B cell (primary cell): ENCODE results near the gene EHD3. TPM values are rescaled to one million over a fixed set of nuclear protein-coding genes. Genes with fewer than 3 reads are reported as not detected.

Experiments
- ATAC-seq: fragments of 200-7000 bp; cut with Tn5 transposase; one replicate; pipeline ENCODE4 v1.10.0; 2021; ENCODE audit warnings: low read depth, mild to moderate bottlenecking, moderate number of reproducible peaks, moderate library complexity
- CTCF ChIA-PET: fragments of 350-600 bp; sonication (Branson Sonifier 250); formaldehyde crosslinking; loops from one replicate; lab custom pipeline; 2021; ENCODE audit warnings: antibody characterized with exemption, inconsistent platforms; lab: Charles Lee
- POLR2A ChIA-PET: fragments of 350-600 bp; sonication (Branson Sonifier 250); formaldehyde crosslinking; loops from one replicate; lab custom pipeline; 2021; ENCODE audit warnings: antibody characterized with exemption; lab: Charles Lee
- DNase-seq: peaks from one replicate; pipeline ENCODE4 v3.0.0; 2013
- H2AFZ ChIP-seq: 2 replicates; pipeline ENCODE4 v1.6.1; 2012; ENCODE audit warnings: mild to moderate bottlenecking, low read depth, low read length; ENCODE audit not compliant: insufficient read depth, poor library complexity, severe bottlenecking
- H3K27ac ChIP-seq, 2 donors: 1 replicate in 1 of 2; 2 replicates in 1 of 2; pipeline ENCODE4 v1.5.1; 2012 to 2013; ENCODE audit warnings: low read length in 2 of 2, mild to moderate bottlenecking in 2 of 2, moderate library complexity in 1 of 2
- H3K27me3 ChIP-seq, 4 experiments: fragments of 200-600 bp in 1 of 4; sonication (generic) in 1 of 4; replicated peaks in 1 of 4; 1 replicate in 2 of 4; 2 replicates in 2 of 4; pipeline versions ENCODE4 v1.6.1 to v1.7.0; 2013 to 2016; ENCODE audit warnings: low read length in 3 of 4, mild to moderate bottlenecking in 2 of 4, mixed read lengths in 1 of 4, moderate library complexity in 1 of 4; ENCODE audit not compliant: insufficient read depth in 4 of 4, control insufficient read depth in 3 of 4; ENCODE audit errors: control extremely low read depth in 1 of 4
- H3K36me3 ChIP-seq, 2 experiments: replicated peaks in 1 of 2; 1 replicate in 1 of 2; 2 replicates in 1 of 2; pipeline versions ENCODE4 v1.6.1 to v1.7.1; 2013; ENCODE audit warnings: low read length in 1 of 2; ENCODE audit not compliant: insufficient read depth in 2 of 2, control insufficient read depth in 1 of 2; ENCODE audit errors: control extremely low read depth in 1 of 2, extremely low read depth in 1 of 2
- H3K4me1 ChIP-seq, 2 donors: fragments of 200-600 bp in 1 of 2; sonication (generic) in 1 of 2; 1 replicate in 1 of 2; 2 replicates in 1 of 2; pipeline versions ENCODE4 v1.5.1 to v1.6.1; 2013 to 2017; ENCODE audit warnings: low read length in 2 of 2; ENCODE audit not compliant: control insufficient read depth in 2 of 2, insufficient read depth in 2 of 2
- H3K4me2 ChIP-seq: replicated peaks from 2 replicates; pipeline ENCODE3; 2012; ENCODE audit warnings: mild to moderate bottlenecking, low read depth, low read length; ENCODE audit not compliant: poor library complexity, severe bottlenecking
- H3K4me3 ChIP-seq, 5 experiments: fragments of 200-600 bp in 1 of 5; sonication (generic) in 1 of 5; 1 replicate in 3 of 5; 2 replicates in 2 of 5; pipeline versions ENCODE4 v1.5.1 to v1.7.0; 2011 to 2016; ENCODE audit warnings: low read length in 4 of 5, mild to moderate bottlenecking in 4 of 5, low read depth in 2 of 5, control low read depth in 1 of 5, moderate library complexity in 1 of 5; ENCODE audit not compliant: insufficient read depth in 1 of 5; ENCODE audit errors: control extremely low read depth in 1 of 5, extremely low read depth in 1 of 5
- H3K79me2 ChIP-seq: fragments of 200-600 bp; sonication (generic); one replicate; pipeline ENCODE4 v1.6.0; 2016; ENCODE audit warnings: low read length; ENCODE audit not compliant: control insufficient read depth, insufficient read depth
- H3K9ac ChIP-seq: fragments of 200-600 bp; sonication (generic); 2 replicates; pipeline ENCODE4 v1.6.1; 2017; ENCODE audit warnings: mild to moderate bottlenecking, low read length, moderate library complexity
- H3K9me3 ChIP-seq, 3 donors: one replicate each; pipeline versions ENCODE4 v1.6.1 to v1.7.1; 2013; ENCODE audit warnings: low read length in 2 of 3; ENCODE audit not compliant: control insufficient read depth in 2 of 3, insufficient read depth in 1 of 3; ENCODE audit errors: control extremely low read depth in 1 of 3
- H4K20me1 ChIP-seq: 2 replicates; pipeline ENCODE4 v1.6.0; 2012; ENCODE audit warnings: mild to moderate bottlenecking, low read length; ENCODE audit not compliant: insufficient read depth, control insufficient read depth, poor library complexity, severe bottlenecking
- H3K27ac Mint-ChIP-seq: one replicate; pipeline ENCODE4 v1.8.0; 2021; ENCODE audit warnings: mixed read lengths
- H3K27me3 Mint-ChIP-seq: one replicate; pipeline ENCODE4 v1.8.0; 2021; ENCODE audit warnings: mixed read lengths
- H3K4me1 Mint-ChIP-seq: one replicate; pipeline ENCODE4 v1.8.0; 2021; ENCODE audit warnings: mixed read lengths
- H3K4me3 Mint-ChIP-seq: one replicate; pipeline ENCODE4 v1.8.0; 2021; ENCODE audit warnings: mixed read lengths
- H3K9me3 Mint-ChIP-seq: one replicate; pipeline ENCODE4 v1.8.0; 2022; ENCODE audit warnings: mixed read lengths; ENCODE audit not compliant: insufficient read depth
- CTCF ChIP-seq: fragments of 200-600 bp; IDR thresholded peaks from one replicate; pipeline ENCODE4 v1.8.0; 2022; ENCODE audit warnings: antibody characterized with exemption, mild to moderate bottlenecking
- EZH2 ChIP-seq: IDR thresholded peaks from 2 replicates; pipeline ENCODE4 v1.6.1; 2012; ENCODE audit warnings: borderline replicate concordance, low read depth, mild to moderate bottlenecking, moderate library complexity, low read length; ENCODE audit not compliant: insufficient read depth, poor library complexity, severe bottlenecking
- WGBS: methylation state at CpG from one replicate; pipeline ENCODE4 v1.1.5; 2013; ENCODE audit warnings: missing lambda C conversion rate; ENCODE audit not compliant: insufficient coverage; 5-methylcytosine and 5-hydroxymethylcytosine counted together
- intact Hi-C: fragments of 100-400 bp; cut with micrococcal nuclease; formaldehyde crosslinking; loops from one replicate; pipeline ENCODE4 v1.10.0; 2022
- polyA plus RNA-seq: library from polyadenylated mRNA; depleted of rRNA; stranded (reverse); fragments of >200 nt; gene quantifications from 2 replicates; pipeline ENCODE4 v1.2.3, GENCODE V29; 2012
- total RNA-seq, 2 donors: library from RNA; stranded (reverse); fragments of 120-200 nt in 1 of 2; gene quantifications; 1 replicate in 1 of 2; 2 replicates in 1 of 2; pipeline versions ENCODE4 v1.2.3 to v1.2.4, GENCODE V29; 2013 to 2022

EHD3 gene
- total and polyA plus RNA-seq, 2 donors (not counting 1 experiment from before 2014, with no cell fraction given), result 19.0 to 60.5 TPM

- H3K27ac ChIP-seq, result peak overlapping the region; percentile 28 to 69
- H3K79me2 ChIP-seq, result peaks cover 9% of the 10 kb centered on the region
- peak overlapping the region; percentile 80 for H3K27ac Mint-ChIP-seq
- H3K9ac ChIP-seq, result peak overlapping the region; percentile 78
- intact Hi-C loops, result loop anchor here (1.0 to 5.0 kb wide), 5 partner anchors 16 to 1003 kb away; partner anchors contain the start of gene LBH
- WGBS, result 75% methylated on average over 13 of the region's 17 CpGs
- H3K4me3 ChIP-seq, result peak overlapping the region in 4 of 5 experiments; percentile 68 to 79 (median 72)
- H3K4me1 Mint-ChIP-seq, result peaks cover 53% of the 10 kb centered on the region
- no peak for TF ChIP-seq CTCF
- TF ChIP-seq EZH2, result no peak
- H3K4me1 ChIP-seq, result peaks cover 28 to 35% of the 10 kb centered on the region in 2 donors
- no peaks in the 10 kb centered on the region for H3K9me3 Mint-ChIP-seq
- H2AFZ ChIP-seq, result peak overlapping the region; percentile 89
- H3K27me3 ChIP-seq, result no peaks in the 10 kb centered on the region
- no peaks in the 10 kb centered on the region for H4K20me1 ChIP-seq
- ChIA-PET POLR2A (interaction anchor here (0.5 to 3.4 kb wide), 9 partner anchors 15 to 963 kb away, joined by 3 to 26 read pairs (median 4); no protein-coding TSS in a partner anchor), CTCF (interaction anchor here (0.6 to 4.9 kb wide), 10 partner anchors 15 to 98 kb away, joined by 3 to 33 read pairs (median 4); partner anchors contain the start of genes CAPN14 and GALNT14)
- DNase-seq, result no peak
- ATAC-seq, result no peak
- peak overlapping the region; percentile 91 for H3K4me2 ChIP-seq
- H3K9me3 ChIP-seq, result no peaks in the 10 kb centered on the region
- no peaks in the 10 kb centered on the region for H3K36me3 ChIP-seq
- peak overlapping the region; percentile 94 for H3K4me3 Mint-ChIP-seq
- H3K27me3 Mint-ChIP-seq, result no peaks in the 10 kb centered on the region
These were observed 941 bp downstream of the EHD3 start for GRCh38 chr2:31234683-31235503.
